LoVo (cell line): Measurements from ENCODE around the gene SMIM45.

ENCODE experiments used
- DNase-seq: peaks from one replicate; pipeline ENCODE4 v3.0.0-alpha.2; 2016; ENCODE audit warnings: low spot score

Gene SMIM45

GRCh38 chr22:41951898-41952474, at the start of gene SMIM45:
Gene SMIM45, plus strand, starts transcription at chr22:41952150.
- DNase-seq, result no peak

GRCh38 chr22:41902932-41903421, 49.0 kb upstream of the SMIM45 start:
- DNase-seq, result no peak

- no peak for DNase-seq
Measured at GRCh38 chr22:41904450-41905410, 47.2 kb upstream of the SMIM45 start.

- no peak for DNase-seq
Measured at GRCh38 chr22:41905411-41906202, 46.3 kb upstream of the SMIM45 start.

GRCh38 chr22:41906822-41907221, 45.1 kb upstream of the SMIM45 start:
- DNase-seq, result no peak

GRCh38 chr22:41907436-41908401, 44.2 kb upstream of the SMIM45 start:
- DNase-seq, result no peak

- DNase-seq, result no peak
Measured at GRCh38 chr22:41908411-41909309, 43.3 kb upstream of the SMIM45 start.

- no peak for DNase-seq
Measured at GRCh38 chr22:41909310-41910049, 42.5 kb upstream of the SMIM45 start.

- no peak for DNase-seq
Measured at GRCh38 chr22:41910050-41911000, 41.6 kb upstream of the SMIM45 start.

- DNase-seq, result no peak
Measured at GRCh38 chr22:41911001-41911611, 40.8 kb upstream of the SMIM45 start.

- no peak for DNase-seq
Measured at GRCh38 chr22:41912338-41913039, 39.5 kb upstream of the SMIM45 start.

GRCh38 chr22:41913040-41913719, 38.8 kb upstream of the SMIM45 start:
- no peak for DNase-seq

- DNase-seq, result no peak
Measured at GRCh38 chr22:41913842-41914534, 38.0 kb upstream of the SMIM45 start.

- DNase-seq, result no peak
Measured at GRCh38 chr22:41914611-41915034, 37.3 kb upstream of the SMIM45 start.

GRCh38 chr22:41915035-41915785, 36.7 kb upstream of the SMIM45 start, which contains the start of gene SHISA8:
Gene SHISA8, minus strand, starts transcription at chr22:41915074. Its CDS starts 407 bp downstream, at chr22:41914667.
- no peak for DNase-seq
